Measurements from ENCODE around the gene SHC4.

DNA sequence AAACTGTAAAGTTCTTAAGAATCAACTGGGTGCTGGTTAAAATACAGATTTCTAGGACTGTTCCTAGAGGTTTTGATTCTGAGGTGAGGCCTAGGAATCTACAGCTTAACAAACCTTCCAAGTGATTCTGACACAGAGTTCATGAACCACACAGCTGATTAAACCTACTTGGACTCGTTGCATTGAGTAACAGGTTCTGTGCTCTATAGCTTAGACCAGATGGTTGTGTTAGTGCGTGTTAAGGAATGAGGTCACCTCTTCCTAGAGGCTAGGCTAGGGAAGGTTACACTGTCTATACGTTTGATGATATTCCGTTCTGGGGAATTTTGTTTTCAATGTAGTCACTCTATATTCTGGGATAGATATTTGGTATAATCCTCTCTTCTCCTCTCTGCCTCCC lies 63.9 kb downstream of the SHC4 start:
- TF ChIP-seq SIN3A (IDR thresholded peaks at IDR 0.05; ENCODE audit: borderline replicate concordance, low read depth, low read length) (no peak), POLR2AphosphoS5 (IDR thresholded peaks at IDR 0.05; ENCODE audit: low read depth, low read length) (no peak), TCF12 (IDR thresholded peaks at IDR 0.05) (no peak), JUND (IDR thresholded peaks at IDR 0.05) (no peak), YY1 (IDR thresholded peaks at IDR 0.05; ENCODE audit: low read depth) (no peak), EP300 (IDR thresholded peaks at IDR 0.05; ENCODE audit: borderline replicate concordance in 1 of 2, low read depth in 1 of 2, low read length in 1 of 2) (no peak), NFIC (IDR thresholded peaks at IDR 0.05; ENCODE audit: borderline replicate concordance) (no peak), RCOR1 (IDR thresholded peaks at IDR 0.05; ENCODE audit: low read length) (no peak), MEF2A (IDR thresholded peaks at IDR 0.05; ENCODE audit: borderline replicate concordance, low read depth) (no peak), EZH2phosphoT487 (IDR thresholded peaks at IDR 0.05; ENCODE audit: borderline replicate concordance, low read depth) (no peak)
- TF ChIP-seq, protein P1, sequence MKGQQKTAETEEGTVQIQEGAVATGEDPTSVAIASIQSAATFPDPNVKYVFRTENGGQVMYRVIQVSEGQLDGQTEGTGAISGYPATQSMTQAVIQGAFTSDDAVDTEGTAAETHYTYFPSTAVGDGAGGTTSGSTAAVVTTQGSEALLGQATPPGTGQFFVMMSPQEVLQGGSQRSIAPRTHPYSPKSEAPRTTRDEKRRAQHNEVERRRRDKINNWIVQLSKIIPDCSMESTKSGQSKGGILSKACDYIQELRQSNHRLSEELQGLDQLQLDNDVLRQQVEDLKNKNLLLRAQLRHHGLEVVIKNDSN (IDR thresholded peaks at IDR 0.05; ENCODE audit: borderline replicate concordance, low read depth) = no peak
- TF ChIP-seq, protein P2, sequence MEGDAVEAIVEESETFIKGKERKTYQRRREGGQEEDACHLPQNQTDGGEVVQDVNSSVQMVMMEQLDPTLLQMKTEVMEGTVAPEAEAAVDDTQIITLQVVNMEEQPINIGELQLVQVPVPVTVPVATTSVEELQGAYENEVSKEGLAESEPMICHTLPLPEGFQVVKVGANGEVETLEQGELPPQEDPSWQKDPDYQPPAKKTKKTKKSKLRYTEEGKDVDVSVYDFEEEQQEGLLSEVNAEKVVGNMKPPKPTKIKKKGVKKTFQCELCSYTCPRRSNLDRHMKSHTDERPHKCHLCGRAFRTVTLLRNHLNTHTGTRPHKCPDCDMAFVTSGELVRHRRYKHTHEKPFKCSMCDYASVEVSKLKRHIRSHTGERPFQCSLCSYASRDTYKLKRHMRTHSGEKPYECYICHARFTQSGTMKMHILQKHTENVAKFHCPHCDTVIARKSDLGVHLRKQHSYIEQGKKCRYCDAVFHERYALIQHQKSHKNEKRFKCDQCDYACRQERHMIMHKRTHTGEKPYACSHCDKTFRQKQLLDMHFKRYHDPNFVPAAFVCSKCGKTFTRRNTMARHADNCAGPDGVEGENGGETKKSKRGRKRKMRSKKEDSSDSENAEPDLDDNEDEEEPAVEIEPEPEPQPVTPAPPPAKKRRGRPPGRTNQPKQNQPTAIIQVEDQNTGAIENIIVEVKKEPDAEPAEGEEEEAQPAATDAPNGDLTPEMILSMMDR (IDR thresholded peaks at IDR 0.05) = no peak
- TF ChIP-seq, protein P3, sequence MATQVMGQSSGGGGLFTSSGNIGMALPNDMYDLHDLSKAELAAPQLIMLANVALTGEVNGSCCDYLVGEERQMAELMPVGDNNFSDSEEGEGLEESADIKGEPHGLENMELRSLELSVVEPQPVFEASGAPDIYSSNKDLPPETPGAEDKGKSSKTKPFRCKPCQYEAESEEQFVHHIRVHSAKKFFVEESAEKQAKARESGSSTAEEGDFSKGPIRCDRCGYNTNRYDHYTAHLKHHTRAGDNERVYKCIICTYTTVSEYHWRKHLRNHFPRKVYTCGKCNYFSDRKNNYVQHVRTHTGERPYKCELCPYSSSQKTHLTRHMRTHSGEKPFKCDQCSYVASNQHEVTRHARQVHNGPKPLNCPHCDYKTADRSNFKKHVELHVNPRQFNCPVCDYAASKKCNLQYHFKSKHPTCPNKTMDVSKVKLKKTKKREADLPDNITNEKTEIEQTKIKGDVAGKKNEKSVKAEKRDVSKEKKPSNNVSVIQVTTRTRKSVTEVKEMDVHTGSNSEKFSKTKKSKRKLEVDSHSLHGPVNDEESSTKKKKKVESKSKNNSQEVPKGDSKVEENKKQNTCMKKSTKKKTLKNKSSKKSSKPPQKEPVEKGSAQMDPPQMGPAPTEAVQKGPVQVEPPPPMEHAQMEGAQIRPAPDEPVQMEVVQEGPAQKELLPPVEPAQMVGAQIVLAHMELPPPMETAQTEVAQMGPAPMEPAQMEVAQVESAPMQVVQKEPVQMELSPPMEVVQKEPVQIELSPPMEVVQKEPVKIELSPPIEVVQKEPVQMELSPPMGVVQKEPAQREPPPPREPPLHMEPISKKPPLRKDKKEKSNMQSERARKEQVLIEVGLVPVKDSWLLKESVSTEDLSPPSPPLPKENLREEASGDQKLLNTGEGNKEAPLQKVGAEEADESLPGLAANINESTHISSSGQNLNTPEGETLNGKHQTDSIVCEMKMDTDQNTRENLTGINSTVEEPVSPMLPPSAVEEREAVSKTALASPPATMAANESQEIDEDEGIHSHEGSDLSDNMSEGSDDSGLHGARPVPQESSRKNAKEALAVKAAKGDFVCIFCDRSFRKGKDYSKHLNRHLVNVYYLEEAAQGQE (IDR thresholded peaks at IDR 0.05; ENCODE audit: low read depth, low read length) = no peak
